CD4-positive, alpha-beta memory T cell (primary cell): ENCODE results near the gene PAX7. TPM values are rescaled to one million over a fixed set of nuclear protein-coding genes. Genes with fewer than 3 reads are reported as not detected.

ENCODE experiments used
- CTCF ChIA-PET: fragments of 350-600 bp; sonication (Branson Sonifier 250); formaldehyde crosslinking; loops from one replicate; lab custom pipeline; 2021; ENCODE audit warnings: inconsistent platforms; ENCODE audit not compliant: partially characterized antibody; lab: Charles Lee
- POLR2A ChIA-PET: fragments of 350-600 bp; sonication (Branson Sonifier 250); formaldehyde crosslinking; loops from one replicate; lab custom pipeline; 2021; ENCODE audit not compliant: partially characterized antibody; lab: Charles Lee
- DNase-seq, 5 donors: peaks; one replicate each; pipeline versions ENCODE4 v3.0.0 to v3.0.0-alpha.2; 2020 to 2022; ENCODE audit warnings: mixed read lengths in 1 of 5
- H3K27ac ChIP-seq: one replicate; pipeline ENCODE4 v1.7.0; 2013; ENCODE audit warnings: low read depth, low read length
- H3K27me3 ChIP-seq: 2 replicates; pipeline ENCODE4 v1.7.0; 2013; ENCODE audit warnings: mild to moderate bottlenecking, low read length, moderate library complexity; ENCODE audit not compliant: insufficient read depth
- H3K36me3 ChIP-seq: 2 replicates; pipeline ENCODE4 v1.7.0; 2013; ENCODE audit warnings: mild to moderate bottlenecking, low read length, moderate library complexity; ENCODE audit not compliant: insufficient read depth
- H3K4me1 ChIP-seq: 2 replicates; pipeline ENCODE4 v1.7.0; 2013; ENCODE audit warnings: mild to moderate bottlenecking, low read length, moderate library complexity; ENCODE audit not compliant: insufficient read depth
- H3K4me3 ChIP-seq, 2 donors: one replicate each; pipeline ENCODE4 v1.7.0; 2013; ENCODE audit warnings: low read length in 2 of 2, mild to moderate bottlenecking in 1 of 2
- H3K9me3 ChIP-seq, 2 donors: one replicate each; pipeline ENCODE4 v1.7.0; 2013; ENCODE audit warnings: low read length in 2 of 2, control low read depth in 1 of 2; ENCODE audit not compliant: control insufficient read depth in 1 of 2
- H3K27ac Mint-ChIP-seq, 7 donors: one replicate each; pipeline ENCODE4 v1.8.0; 2020 to 2021; ENCODE audit warnings: mixed read lengths in 7 of 7, mild to moderate bottlenecking in 6 of 7, inconsistent platforms in 3 of 7, moderate library complexity in 3 of 7
- H3K27me3 Mint-ChIP-seq, 2 donors: one replicate each; pipeline ENCODE4 v1.8.0; 2020 to 2021; ENCODE audit warnings: mixed read lengths in 2 of 2
- H3K36me3 Mint-ChIP-seq, 2 donors: one replicate each; pipeline ENCODE4 v1.8.0; 2020 to 2021; ENCODE audit warnings: mixed read lengths in 2 of 2, inconsistent platforms in 1 of 2, mild to moderate bottlenecking in 1 of 2
- H3K4me1 Mint-ChIP-seq, 4 donors: one replicate each; pipeline ENCODE4 v1.8.0; 2020 to 2021; ENCODE audit warnings: mixed read lengths in 4 of 4, mild to moderate bottlenecking in 1 of 4
- H3K4me3 Mint-ChIP-seq, 8 donors: one replicate each; pipeline ENCODE4 v1.8.0; 2020 to 2021; ENCODE audit warnings: mixed read lengths in 8 of 8, mild to moderate bottlenecking in 7 of 8, moderate library complexity in 6 of 8, inconsistent platforms in 3 of 8
- H3K9me3 Mint-ChIP-seq, 8 donors: one replicate each; pipeline ENCODE4 v1.8.0; 2020 to 2021; ENCODE audit warnings: mixed read lengths in 8 of 8, mild to moderate bottlenecking in 5 of 8, inconsistent platforms in 3 of 8, moderate library complexity in 1 of 8
- intact Hi-C: fragments of 100-400 bp; cut with micrococcal nuclease; formaldehyde crosslinking; loops from one replicate; pipeline ENCODE4 v1.15.1; 2023
- polyA plus RNA-seq, 2 donors: library from polyadenylated mRNA; unstranded; fragments of 300-500 nt; fragmentation: Illumina TruSeq; gene quantifications; one replicate each; pipeline ENCODE4 v1.2.3, GENCODE V29; 2021
- total RNA-seq, 2 experiments: library from RNA; stranded (reverse); gene quantifications; one replicate each; pipeline ENCODE4 v1.2.3, GENCODE V29; 2021

Gene PAX7
- total and polyA plus RNA-seq, 4 experiments from 2014 or later = not detected

- no peaks in the 10 kb centered on the region for H3K4me1 Mint-ChIP-seq
- ChIA-PET CTCF (no interaction called here), POLR2A (no interaction called here)
- no peak overlapping the region for H3K4me3 ChIP-seq
- no peaks in the 10 kb centered on the region for H3K9me3 ChIP-seq
- no peak for DNase-seq
- no peak overlapping the region for H3K27ac ChIP-seq
- peaks cover 0 to 2% (median 0%) of the 10 kb centered on the region in 8 donors for H3K9me3 Mint-ChIP-seq
- H3K4me1 ChIP-seq = no peaks in the 10 kb centered on the region
- H3K27ac Mint-ChIP-seq = no peak overlapping the region
- no peaks in the 10 kb centered on the region for H3K36me3 Mint-ChIP-seq
- no peak overlapping the region for H3K4me3 Mint-ChIP-seq
- peaks cover 24 to 29% of the 10 kb centered on the region in 2 donors for H3K27me3 Mint-ChIP-seq
- H3K36me3 ChIP-seq = no peaks in the 10 kb centered on the region
- H3K27me3 ChIP-seq = no peaks in the 10 kb centered on the region
- intact Hi-C loops = no loop called here
Observed at GRCh38 chr1:18697541-18697940, 66.9 kb downstream of the PAX7 start.

GRCh38 chr1:18700530-18700929, 69.9 kb downstream of the PAX7 start:
- no peak overlapping the region for H3K27ac Mint-ChIP-seq
- Histone ChIP-seq H3K27me3 (peaks cover 4% of the 10 kb centered on the region), H3K27ac (no peak overlapping the region), H3K4me1 (no peaks in the 10 kb centered on the region), H3K9me3 (no peaks in the 10 kb centered on the region), H3K36me3 (no peaks in the 10 kb centered on the region), H3K4me3 (no peak overlapping the region)
- DNase-seq = no peak
- no peaks in the 10 kb centered on the region for H3K4me1 Mint-ChIP-seq
- POLR2A ChIA-PET = no interaction called here
- H3K27me3 Mint-ChIP-seq = peaks cover 25 to 32% of the 10 kb centered on the region in 2 donors
- no peak overlapping the region for H3K4me3 Mint-ChIP-seq
- intact Hi-C loops = no loop called here
- no peaks in the 10 kb centered on the region for H3K36me3 Mint-ChIP-seq
- CTCF ChIA-PET = no interaction called here
- H3K9me3 Mint-ChIP-seq = peaks cover 0 to 2% (median 0%) of the 10 kb centered on the region in 8 donors

DNA sequence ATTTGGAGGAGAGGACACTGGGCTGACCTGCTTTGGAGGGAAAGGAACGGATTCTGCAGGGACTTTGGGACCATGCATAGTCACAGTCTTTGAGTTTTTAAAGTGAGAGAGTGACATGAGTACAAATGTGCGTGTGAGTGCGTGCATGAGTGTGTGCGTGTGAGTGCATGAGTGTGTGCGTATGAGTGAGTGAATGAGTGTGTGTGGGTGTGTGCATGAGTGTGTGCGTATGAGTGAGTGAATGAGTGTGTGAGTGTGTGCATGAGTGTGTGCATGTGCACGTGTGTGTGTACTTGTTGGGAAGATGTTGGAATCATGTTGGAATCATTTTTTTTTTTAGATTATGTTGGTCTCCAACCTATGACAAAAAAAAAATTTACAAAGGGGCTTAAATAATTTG, 70.5 kb downstream of the PAX7 start:
- Mint-ChIP-seq H3K27ac (no peak overlapping the region), H3K9me3 (peaks cover 0 to 2% (median 0%) of the 10 kb centered on the region in 8 donors), H3K4me1 (no peaks in the 10 kb centered on the region), H3K4me3 (no peak overlapping the region), H3K27me3 (peaks cover 25 to 30% of the 10 kb centered on the region in 2 donors), H3K36me3 (no peaks in the 10 kb centered on the region)
- Histone ChIP-seq H3K4me1 (no peaks in the 10 kb centered on the region), H3K36me3 (no peaks in the 10 kb centered on the region), H3K9me3 (no peaks in the 10 kb centered on the region), H3K27me3 (peaks cover 4% of the 10 kb centered on the region), H3K4me3 (no peak overlapping the region), H3K27ac (no peak overlapping the region)
- CTCF ChIA-PET = no interaction called here
- intact Hi-C loops = no loop called here
- POLR2A ChIA-PET = no interaction called here
- no peak for DNase-seq

DNA sequence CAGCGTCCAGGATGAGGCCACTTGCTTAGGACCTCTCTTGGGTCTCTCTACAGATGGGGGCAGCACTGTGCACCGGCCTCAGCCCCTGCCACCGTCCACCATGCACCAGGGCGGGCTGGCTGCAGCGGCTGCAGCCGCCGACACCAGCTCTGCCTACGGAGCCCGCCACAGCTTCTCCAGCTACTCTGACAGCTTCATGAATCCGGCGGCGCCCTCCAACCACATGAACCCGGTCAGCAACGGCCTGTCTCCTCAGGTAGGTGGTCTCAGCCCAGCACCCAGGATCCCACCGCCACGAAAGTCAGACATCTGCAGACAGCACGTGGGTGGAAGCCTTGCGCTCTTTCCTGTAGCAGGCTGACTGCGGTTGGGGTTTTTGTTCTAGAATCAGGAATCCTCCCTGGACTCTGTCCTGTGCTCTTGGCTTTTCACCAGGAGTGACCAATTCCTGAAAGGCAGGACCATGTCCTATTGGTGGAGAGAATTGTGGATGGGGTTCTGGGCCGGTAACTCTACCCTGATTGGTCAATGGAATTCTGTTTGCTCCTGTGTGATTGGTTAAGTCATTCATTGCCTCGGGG, 72.5 kb downstream of the PAX7 start:
- ChIA-PET POLR2A (no interaction called here), CTCF (no interaction called here)
- Histone ChIP-seq H3K4me3 (no peak overlapping the region), H3K27me3 (peaks cover 4% of the 10 kb centered on the region), H3K4me1 (no peaks in the 10 kb centered on the region), H3K27ac (no peak overlapping the region), H3K9me3 (no peaks in the 10 kb centered on the region), H3K36me3 (no peaks in the 10 kb centered on the region)
- H3K36me3 Mint-ChIP-seq = no peaks in the 10 kb centered on the region
- peaks cover 0 to 2% (median 0%) of the 10 kb centered on the region in 8 donors for H3K9me3 Mint-ChIP-seq
- no peaks in the 10 kb centered on the region for H3K4me1 Mint-ChIP-seq
- no peak for DNase-seq
- no peak overlapping the region for H3K4me3 Mint-ChIP-seq
- H3K27me3 Mint-ChIP-seq = peaks cover 17 to 29% of the 10 kb centered on the region in 2 donors
- intact Hi-C loops = no loop called here
- no peak overlapping the region for H3K27ac Mint-ChIP-seq

DNA sequence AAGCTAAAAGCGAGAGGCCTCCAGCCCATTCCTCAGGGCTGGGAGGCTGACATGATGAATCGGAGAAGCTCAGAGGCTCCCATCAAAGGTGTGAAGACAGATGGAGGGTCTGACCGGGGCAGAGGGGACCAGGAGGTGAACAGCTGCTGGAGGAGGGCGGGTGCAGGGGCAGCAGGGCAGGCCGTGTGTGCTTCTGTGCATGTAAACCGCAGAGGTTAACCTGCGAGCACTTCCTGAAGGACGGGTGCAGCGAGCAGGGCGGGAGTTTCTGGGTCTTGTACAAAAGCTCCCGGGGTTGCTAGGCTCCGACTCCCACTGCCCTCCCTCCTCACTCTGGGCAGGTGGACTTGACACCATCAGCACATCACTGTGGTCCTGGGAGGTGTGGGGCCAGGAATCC, 75.2 kb downstream of the PAX7 start:
- no peak overlapping the region for H3K4me3 Mint-ChIP-seq
- POLR2A ChIA-PET = no interaction called here
- no peaks in the 10 kb centered on the region for H3K9me3 Mint-ChIP-seq
- DNase-seq = no peak
- H3K36me3 Mint-ChIP-seq = no peaks in the 10 kb centered on the region
- CTCF ChIA-PET = no interaction called here
- H3K4me3 ChIP-seq = no peak overlapping the region
- H3K27me3 ChIP-seq = peaks cover 4% of the 10 kb centered on the region
- peaks cover 18 to 38% of the 10 kb centered on the region in 2 donors for H3K27me3 Mint-ChIP-seq
- H3K4me1 ChIP-seq = no peaks in the 10 kb centered on the region
- H3K27ac Mint-ChIP-seq = no peak overlapping the region
- H3K27ac ChIP-seq = no peak overlapping the region
- no peaks in the 10 kb centered on the region for H3K4me1 Mint-ChIP-seq
- intact Hi-C loops = no loop called here
- H3K9me3 ChIP-seq = no peaks in the 10 kb centered on the region
- no peaks in the 10 kb centered on the region for H3K36me3 ChIP-seq

DNA sequence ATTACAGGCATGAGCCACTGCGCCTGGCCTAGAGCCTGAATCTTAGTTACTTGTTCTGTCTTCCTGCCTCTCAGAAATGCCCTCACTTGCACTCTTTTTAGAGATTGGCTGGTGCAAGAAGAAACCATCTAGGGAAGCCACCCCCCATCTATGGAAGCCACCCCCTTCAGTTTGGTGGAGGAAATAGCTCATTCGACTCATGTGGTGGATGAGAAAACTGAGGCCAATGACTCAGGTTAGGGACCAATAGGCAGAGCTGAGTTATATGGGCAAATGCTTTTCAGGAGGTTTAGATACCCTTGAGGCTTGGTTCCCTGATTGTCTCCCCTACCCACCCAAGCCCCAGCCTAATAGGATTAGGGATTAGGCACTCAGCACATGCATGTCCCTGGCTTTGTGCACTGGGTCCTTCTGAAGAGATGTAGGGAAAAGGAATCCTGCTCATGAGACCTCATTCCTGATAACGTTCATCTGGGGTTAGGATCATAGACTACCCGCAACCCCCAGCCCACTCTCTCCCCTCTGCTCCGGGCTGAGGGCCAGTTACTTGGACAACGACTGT, 77.1 kb downstream of the PAX7 start:
- H3K9me3 ChIP-seq = no peaks in the 10 kb centered on the region
- Mint-ChIP-seq H3K36me3 (no peaks in the 10 kb centered on the region), H3K27me3 (peaks cover 20 to 41% of the 10 kb centered on the region in 2 donors), H3K27ac (no peak overlapping the region), H3K4me3 (no peak overlapping the region), H3K4me1 (no peaks in the 10 kb centered on the region), H3K9me3 (no peaks in the 10 kb centered on the region)
- ChIA-PET CTCF (interaction anchor here (1.6 kb wide), 1 partner anchor 12 kb away, joined by 3 read pairs; no protein-coding TSS in a partner anchor), POLR2A (no interaction called here)
- intact Hi-C loops = no loop called here
- H3K27ac ChIP-seq = no peak overlapping the region
- H3K4me1 ChIP-seq = no peaks in the 10 kb centered on the region
- H3K27me3 ChIP-seq = peaks cover 9% of the 10 kb centered on the region
- no peak overlapping the region for H3K4me3 ChIP-seq
- DNase-seq = no peak
- H3K36me3 ChIP-seq = no peaks in the 10 kb centered on the region

- H3K27ac Mint-ChIP-seq = no peak overlapping the region
- no peak overlapping the region for H3K27ac ChIP-seq
- CTCF ChIA-PET = no interaction called here
- no peaks in the 10 kb centered on the region for H3K4me1 Mint-ChIP-seq
- no peaks in the 10 kb centered on the region for H3K9me3 Mint-ChIP-seq
- H3K27me3 Mint-ChIP-seq = peaks cover 24 to 41% of the 10 kb centered on the region in 2 donors
- no peaks in the 10 kb centered on the region for H3K9me3 ChIP-seq
- H3K4me1 ChIP-seq = no peaks in the 10 kb centered on the region
- no peak overlapping the region for H3K4me3 Mint-ChIP-seq
- no peaks in the 10 kb centered on the region for H3K36me3 ChIP-seq
- DNase-seq = no peak
- intact Hi-C loops = no loop called here
- H3K36me3 Mint-ChIP-seq = no peaks in the 10 kb centered on the region
- no peak overlapping the region for H3K4me3 ChIP-seq
- H3K27me3 ChIP-seq = peaks cover 6% of the 10 kb centered on the region
- POLR2A ChIA-PET = no interaction called here
Observed at GRCh38 chr1:18710002-18710401, 79.4 kb downstream of the PAX7 start.
